ENCODE data around the gene SH3RF1.

The SH3RF1 gene

DNA sequence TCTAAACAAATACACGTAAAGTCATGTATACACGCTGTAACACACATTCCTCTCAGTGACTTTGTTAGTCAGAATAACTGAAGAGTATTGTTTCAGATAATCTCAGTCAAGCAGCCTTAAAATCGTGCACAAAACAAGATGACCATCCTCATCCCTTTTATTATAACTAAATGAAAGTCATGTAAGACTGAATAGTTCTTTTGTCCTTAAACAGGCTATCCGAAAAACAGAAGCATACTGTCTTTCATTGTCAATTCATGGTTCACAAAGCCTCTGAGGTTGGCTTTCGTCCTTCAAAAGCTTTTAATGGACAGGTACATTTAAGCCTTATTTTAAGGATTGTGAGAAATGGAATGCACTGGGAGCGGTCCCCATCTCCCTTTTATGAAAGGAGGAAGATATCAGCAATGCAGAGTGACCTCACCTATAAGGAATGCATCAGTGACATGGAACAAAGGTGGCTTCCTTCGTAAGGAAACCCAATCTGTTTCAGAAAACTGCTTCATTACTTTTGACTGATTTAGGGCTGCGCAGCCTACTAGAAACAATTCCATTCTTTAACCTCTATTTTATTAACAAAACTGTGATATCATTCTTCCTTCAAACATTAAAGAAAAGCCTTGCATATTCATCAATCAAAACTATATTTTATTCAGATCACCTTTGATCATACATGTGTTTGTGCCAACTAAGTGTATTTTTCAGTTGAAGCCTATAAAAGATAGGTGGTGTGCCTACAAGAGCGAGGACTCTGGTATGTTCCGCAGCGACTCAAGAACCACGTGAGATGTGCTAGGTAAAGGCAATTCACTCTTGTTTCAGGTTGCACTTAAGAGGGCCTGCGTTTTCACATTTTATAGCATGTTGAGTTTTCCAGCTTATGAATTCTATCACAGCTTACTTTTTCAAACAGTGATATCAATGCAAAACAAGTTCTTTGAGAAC lies 19.2 kb downstream of the SH3RF1 start:
- DNase-seq (ENCODE audit: low read depth), result no peak

GRCh38 chr4:169250796-169251195 lies 20.0 kb downstream of the SH3RF1 start:
- DNase-seq (ENCODE audit: low read depth), result no peak

- no peak for DNase-seq (ENCODE audit: low read depth)
These were observed 20.8 kb downstream of the SH3RF1 start for GRCh38 chr4:169249999-169250398.

DNA sequence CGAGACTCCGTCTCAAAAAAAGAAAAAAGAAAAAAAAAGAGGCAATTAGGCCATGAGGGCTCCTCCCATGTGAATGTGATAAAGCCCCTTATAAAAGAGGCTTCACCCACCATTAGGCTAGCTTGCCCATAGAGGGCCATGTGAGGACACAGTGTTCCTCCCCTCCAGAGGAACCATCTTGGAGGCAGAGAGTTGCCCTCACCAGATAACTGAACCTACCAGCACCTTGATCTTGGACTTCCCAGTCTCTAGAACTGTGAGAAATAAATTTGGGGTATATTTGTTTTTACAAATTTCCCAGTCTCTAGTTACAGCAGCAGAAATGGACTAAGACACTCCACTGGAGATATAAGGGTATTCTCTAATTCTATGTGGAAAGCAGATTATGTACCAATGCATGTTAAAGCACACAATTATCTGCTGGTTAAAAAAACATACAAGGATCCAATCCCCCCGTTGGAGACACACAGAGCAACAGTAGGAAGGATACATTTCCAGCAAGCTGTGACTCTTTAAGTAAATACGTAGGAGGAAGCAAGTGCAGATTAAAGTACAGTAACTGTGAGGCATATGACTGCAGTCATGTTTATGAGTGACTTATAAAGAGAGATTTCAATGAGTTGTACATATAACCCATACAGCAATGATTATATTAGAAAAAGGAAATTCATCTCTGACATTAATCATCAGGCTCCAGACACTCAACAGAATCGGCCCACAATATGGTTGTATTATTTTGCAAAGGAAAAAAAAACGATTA lies 21.4 kb downstream of the SH3RF1 start:
- DNase-seq (ENCODE audit: low read depth), result no peak

DNA sequence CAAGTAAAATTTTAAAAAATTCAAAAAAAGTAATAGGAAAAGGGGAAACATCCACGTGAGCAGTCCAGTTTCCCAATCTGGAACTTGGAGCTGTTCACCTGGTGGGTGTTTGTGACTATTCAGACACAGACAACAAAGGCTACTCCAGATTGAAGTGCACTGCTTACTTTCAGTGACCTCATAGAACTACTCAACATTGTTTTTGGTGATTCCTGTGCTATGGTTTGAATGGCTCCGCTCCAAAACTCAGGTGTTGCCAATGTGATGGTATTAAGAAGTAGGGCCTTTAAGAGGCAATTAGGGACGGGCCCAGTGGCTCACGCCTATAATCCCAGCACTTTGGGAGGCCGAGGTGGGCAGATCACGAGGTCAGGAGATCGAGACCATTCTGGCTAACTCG lies 22.1 kb downstream of the SH3RF1 start:
- no peak for DNase-seq (ENCODE audit: low read depth)

- no peak for DNase-seq (ENCODE audit: low read depth)
These were observed 23.8 kb downstream of the SH3RF1 start for GRCh38 chr4:169246957-169247396.

GRCh38 chr4:169246279-169246678 lies 24.5 kb downstream of the SH3RF1 start:
- DNase-seq (ENCODE audit: low read depth), result no peak

- DNase-seq (ENCODE audit: low read depth), result no peak
These were observed 25.7 kb downstream of the SH3RF1 start for GRCh38 chr4:169245061-169245460.

GRCh38 chr4:169243825-169244609 lies 26.7 kb downstream of the SH3RF1 start:
- no peak for DNase-seq (ENCODE audit: low read depth)

DNA sequence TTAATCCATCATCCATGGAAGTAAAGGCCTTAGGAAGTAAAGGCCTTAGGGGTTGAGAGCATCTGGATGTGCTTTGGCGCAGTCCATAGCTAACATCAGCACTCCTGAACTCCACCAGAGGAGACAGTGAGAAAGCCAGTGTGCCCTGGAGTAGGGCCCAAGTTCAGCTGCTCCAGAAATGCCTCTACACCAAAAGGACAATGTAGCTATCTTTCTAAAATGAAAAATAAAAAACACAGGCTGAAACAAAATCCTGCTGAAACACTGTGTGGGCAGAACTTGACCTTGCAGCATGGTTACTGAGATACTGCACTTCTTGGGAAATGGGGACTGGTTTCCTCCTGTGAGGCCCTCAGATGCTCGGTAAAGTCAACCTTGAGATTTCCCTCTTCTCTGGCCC lies 29.3 kb downstream of the SH3RF1 start:
- DNase-seq (ENCODE audit: low read depth), result no peak

GRCh38 chr4:169239221-169239905 lies 31.4 kb downstream of the SH3RF1 start:
- no peak for DNase-seq (ENCODE audit: low read depth)

- no peak for DNase-seq (ENCODE audit: low read depth)
These were observed 32.3 kb downstream of the SH3RF1 start for GRCh38 chr4:169238445-169238844.

GRCh38 chr4:169236873-169237626 lies 33.7 kb downstream of the SH3RF1 start:
- no peak for DNase-seq (ENCODE audit: low read depth)

- no peak for DNase-seq (ENCODE audit: low read depth)
These were observed 34.7 kb downstream of the SH3RF1 start for GRCh38 chr4:169236078-169236477.

DNA sequence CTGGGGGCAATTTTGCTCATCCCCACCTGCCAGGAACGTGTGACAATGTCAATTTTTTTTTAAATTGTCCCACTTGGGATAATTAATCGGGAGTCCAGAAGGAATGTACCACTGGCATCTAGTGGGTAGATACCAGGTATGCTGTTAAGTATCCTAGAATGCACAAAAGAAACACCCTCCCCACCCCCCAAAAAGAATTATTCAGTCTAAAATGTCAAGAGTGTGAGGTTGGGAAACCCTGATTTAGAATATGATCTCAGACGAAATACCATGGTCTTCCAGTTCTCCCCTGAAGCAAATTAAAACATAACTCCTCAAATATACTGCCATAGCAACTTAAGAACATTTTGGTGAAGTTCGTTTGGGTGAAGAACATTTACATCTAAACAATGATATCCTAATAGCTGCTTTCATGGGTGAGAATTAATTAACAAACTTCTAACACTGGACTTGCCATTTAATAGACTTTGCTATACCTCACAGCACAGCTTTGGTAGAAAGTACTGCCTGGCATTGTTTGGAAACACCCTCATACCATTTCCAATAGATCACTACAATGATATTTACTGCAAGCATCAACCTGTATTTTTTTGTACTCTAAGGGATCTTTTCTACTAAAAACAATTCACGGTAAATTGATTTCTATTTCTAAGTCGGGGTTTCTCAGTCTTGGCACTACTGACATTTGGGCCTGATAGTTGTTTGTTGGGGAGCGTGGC lies 36.5 kb downstream of the SH3RF1 start:
- DNase-seq (ENCODE audit: low read depth), result no peak

GRCh38 chr4:169233691-169234090 lies 37.1 kb downstream of the SH3RF1 start:
- no peak for DNase-seq (ENCODE audit: low read depth)

DNA sequence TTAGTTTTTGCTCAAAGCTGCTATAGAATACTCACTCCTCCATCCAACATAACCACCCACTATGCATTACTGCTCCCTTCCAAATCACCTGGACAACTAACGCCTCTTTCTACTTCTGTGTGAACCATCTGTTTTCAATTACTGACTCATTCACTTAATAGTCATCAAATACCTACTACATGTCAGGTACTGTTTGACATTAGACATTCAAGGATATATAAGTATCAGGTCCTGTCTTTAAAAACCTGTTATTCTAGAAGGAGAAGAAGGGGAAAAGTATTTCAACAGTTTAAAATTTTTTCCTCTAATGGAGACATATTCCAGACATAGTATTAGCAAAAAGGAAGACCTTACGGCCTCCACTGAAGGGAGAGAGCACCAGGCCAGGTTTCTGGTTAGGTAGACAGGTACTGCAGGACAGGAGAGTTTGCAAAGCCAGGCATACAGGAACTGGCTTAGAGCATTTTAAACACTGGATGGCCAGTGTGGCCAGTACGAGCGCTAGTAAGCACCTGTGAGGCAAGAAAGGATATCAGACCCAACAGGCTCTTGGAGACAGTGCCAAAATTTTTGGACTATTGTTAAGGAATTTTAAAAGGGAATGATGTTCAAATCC lies 39.0 kb downstream of the SH3RF1 start:
- no peak for DNase-seq (ENCODE audit: low read depth)

DNA sequence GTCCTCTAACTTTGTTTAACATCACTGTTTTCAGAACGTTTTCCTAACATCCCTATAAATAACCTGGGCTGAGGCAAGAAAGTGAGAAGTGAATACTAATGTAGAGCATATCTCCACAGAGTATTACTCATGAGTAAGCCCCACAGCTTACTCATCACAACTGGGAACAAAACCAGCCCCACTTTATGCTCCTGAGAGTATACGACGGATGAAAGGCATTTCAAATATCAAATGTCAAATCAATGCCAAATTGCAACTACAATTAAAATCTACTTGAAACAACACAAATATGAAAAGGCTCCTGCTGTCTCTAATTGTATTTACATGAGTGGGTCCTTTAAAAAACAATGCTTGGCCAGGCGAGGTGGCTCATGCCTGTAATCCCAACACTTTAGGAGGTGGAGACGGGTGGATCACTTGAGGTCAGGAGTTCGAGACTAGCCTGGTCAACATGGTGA lies 41.2 kb downstream of the SH3RF1 start:
- no peak for DNase-seq (ENCODE audit: low read depth)

DNA sequence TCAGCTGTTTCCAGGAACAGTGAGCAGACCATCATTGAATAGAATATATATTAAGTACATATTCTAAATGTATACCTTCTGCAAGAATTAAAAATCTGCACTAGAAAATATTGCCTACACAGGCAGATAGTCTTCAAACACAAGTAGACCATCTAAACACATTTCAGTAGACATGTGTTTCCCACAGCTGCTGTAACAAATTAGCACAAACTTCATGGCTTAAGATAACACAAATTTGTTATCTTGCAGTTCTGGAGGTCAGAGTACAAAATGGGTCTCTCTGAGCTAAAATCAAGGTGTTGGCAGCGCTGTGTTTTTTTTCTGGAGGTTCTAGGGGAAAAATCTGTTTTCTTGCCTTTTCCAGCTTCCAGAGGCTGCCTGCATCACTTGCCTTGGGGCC lies 42.7 kb downstream of the SH3RF1 start:
- DNase-seq (ENCODE audit: low read depth), result no peak

DNA sequence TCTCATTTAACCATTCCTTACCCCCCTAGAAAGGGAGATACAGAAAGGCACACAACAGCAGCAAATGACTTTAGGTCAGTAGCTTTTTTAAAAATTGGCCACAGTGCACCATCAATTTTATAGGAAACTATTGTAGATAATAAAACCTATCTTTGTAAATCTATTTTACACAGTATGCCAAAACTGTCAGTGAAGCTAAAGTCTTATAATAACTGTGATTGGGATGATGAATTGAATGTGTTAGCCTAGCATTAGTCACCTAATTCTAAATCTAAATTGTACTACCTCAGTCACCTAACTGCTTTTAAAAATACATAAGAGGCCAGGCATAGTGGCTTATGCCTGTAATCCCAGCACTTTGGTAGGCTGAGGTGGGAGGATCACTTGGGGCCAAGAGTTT lies 44.2 kb downstream of the SH3RF1 start:
- DNase-seq (ENCODE audit: low read depth), result no peak

Measured in activated T-cell treated with anti-CD3 and anti-CD28 coated beads for 48 hours (primary cell).